NCI-H1694 treated with DMSO at 0.1 percent for 48 hours (cell line): ENCODE measurements around the gene STMP1.
"Not testable (repeated sequence)": the region's sequence is repeated elsewhere in the genome, so short reads cannot be mapped to it uniquely, and the experiment has no call there.

Experiments
- DNase-seq: peaks from one replicate; lab custom pipeline; 2025; lab: John Stamatoyannopoulos, UW

Gene STMP1

GRCh38 chr7:135662373-135663114 lies at the start of gene STMP1:
Gene STMP1 (plus strand): TSS chr7:135662514.
- DNase-seq, result peak; percentile 88

DNA sequence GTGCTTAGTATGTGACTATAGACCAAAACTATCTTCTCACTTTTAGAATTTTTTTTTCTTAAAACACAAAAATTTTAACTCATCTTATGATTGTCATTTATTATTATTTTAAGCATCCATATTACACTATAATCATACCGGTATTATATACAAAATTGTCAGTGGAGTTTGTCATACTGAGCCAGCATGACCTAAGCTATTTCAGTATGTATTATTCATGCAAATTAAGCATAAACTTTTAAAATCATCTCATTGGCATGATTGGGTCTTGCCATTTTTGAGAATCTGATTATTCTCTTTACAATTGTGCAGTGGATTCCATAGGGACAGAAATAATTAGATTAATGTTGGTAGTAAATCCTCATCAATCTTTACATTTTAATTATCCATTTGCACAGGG lies 46.2 kb upstream of the STMP1 start:
- DNase-seq, result no peak

- DNase-seq, result no peak
Measured at GRCh38 chr7:135617781-135618180, 44.5 kb upstream of the STMP1 start.

GRCh38 chr7:135618510-135618909 lies 43.8 kb upstream of the STMP1 start:
- no peak for DNase-seq

- no peak for DNase-seq
Measured at GRCh38 chr7:135620447-135620846, 41.9 kb upstream of the STMP1 start.

GRCh38 chr7:135620980-135621850 lies 41.1 kb upstream of the STMP1 start:
- DNase-seq, result peak; percentile 47

DNA sequence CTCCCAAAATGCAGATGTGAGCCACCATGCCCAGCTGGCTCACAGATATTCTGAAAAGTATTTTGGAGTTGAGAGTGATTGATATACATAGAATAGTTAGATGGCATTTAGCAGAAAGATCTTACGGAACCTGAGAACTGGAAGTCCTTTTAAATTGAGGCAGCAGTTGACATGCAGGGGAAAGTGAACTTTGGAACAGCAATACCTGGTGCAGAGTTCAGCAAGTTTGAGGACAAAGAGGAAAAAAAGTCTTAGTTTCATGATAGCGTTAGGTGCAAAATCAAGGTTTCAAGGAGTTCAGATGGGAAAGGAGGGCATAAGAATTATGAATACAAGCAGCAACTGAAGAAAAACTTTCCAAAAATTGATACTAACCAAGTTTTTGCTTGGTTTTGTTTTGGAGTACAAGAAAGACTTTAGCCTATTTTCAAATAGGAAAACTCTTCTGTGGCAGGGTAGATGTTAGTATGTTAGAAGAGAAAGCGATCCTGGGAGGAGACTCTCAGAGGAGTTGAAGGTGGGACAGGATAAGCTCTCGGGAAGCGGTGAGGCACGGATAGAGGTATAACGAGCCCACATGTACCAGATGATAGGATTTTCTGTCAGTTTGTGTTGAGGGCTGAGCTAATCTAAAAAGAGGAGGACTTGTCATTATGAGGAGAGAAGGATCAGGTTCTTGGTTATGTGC lies 28.0 kb upstream of the STMP1 start:
- DNase-seq, result no peak

GRCh38 chr7:135639690-135640089 lies 22.6 kb upstream of the STMP1 start:
- not testable (repeated sequence) for DNase-seq

DNA sequence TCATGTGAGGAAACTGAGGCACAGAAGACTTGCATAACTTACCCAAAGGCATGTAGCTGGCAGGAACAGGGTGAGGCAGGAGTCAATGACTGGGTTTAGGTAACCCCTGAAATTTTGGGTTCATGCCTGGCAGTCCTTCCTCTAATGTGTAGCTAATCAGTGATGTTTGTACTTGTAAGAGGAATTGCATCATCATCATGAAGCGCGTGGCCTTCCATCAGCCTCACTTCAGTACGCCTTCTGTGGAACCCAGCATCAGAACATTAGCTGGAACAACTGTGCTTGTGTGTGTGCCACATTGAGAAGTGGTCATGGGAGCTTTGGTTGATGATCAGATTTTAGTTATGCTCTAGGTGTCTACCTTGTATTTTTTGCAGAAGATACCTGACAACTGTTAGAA lies 18.2 kb upstream of the STMP1 start:
- no peak for DNase-seq

- DNase-seq, result no peak
Measured at GRCh38 chr7:135644729-135645128, 17.6 kb upstream of the STMP1 start.

- peak; percentile 57 for DNase-seq
Measured at GRCh38 chr7:135645296-135645904, 16.9 kb upstream of the STMP1 start.

DNA sequence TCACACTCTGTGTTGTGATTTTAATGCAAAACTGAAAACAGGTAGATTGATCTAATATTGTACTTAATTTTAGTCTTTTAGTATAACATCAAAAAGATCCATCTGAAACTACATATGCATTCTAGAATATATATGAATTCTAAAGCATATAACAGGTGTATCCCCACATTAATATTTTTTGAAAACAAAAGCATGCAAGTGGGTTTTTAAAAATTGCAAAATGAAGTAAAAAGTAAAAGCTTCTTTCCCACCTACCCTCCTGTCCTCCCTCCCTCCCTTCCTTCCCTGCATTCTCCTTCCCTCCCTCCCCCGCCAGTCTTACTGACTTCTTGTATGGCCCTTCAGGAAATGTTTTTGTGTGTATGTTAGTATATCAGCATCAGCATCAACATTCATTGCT lies 14.6 kb upstream of the STMP1 start:
- no peak for DNase-seq

GRCh38 chr7:135648235-135648634 lies 14.1 kb upstream of the STMP1 start:
- no peak for DNase-seq

GRCh38 chr7:135650831-135651573 lies 11.3 kb upstream of the STMP1 start:
- DNase-seq, result no peak

- no peak for DNase-seq
Measured at GRCh38 chr7:135653340-135654080, 8.8 kb upstream of the STMP1 start.

DNA sequence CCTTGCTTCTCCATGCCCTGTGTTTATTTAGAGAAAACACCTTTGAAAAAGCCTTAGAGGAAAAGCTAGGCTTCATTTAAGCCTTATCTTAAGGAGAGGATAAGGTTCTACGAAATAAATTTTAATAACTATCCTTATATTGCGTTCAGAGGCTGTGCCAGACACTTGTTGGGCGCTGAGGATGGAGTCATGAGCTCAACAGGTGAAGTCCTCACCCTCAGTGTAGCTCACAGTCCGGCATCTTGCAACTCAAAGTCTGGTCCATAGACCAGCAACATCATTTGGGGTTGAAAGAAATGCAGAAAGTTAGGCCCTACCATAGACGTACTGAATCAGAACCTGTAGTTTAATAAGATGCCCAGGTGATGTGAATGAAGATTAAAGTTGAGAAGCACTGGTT lies 3.8 kb upstream of the STMP1 start:
- DNase-seq, result no peak

GRCh38 chr7:135659159-135659846 lies 3.0 kb upstream of the STMP1 start:
- DNase-seq, result no peak

DNA sequence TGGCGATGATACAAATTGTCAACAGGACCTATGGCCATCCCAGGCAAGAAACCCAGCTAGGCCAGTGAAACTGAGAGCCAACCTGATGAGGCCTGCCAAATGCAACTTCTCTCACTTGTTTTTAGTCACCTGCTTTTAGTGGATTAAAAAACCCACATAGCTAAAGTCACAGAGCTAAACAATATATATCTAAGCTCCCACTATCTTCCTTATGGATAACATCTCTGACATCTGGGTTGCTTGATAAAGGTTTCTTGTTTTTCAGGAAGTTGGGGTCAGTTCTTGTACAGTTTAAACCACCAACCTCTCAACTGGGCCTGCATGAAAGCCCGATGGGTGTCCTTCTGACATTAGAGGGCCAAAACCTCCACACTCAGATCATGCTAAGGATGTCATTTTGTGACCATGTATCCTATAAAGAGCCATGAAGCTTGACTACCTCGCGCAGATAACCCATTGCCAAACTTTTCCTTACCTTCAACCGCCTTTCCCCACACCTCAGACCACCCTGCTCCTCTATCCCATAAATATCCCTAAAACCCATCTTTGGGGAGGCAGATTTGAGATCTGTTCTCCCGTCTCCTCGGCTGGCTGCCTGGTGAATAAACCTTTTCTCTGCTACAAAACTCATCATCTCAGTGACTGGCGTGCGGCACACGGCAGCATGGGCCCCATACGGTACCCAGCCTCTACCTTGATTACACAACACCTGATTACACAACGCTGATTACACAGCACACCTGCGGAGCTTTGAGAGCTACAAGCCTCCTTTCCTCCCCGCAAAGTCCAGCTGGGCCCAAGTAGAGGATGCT lies 797 bp upstream of the STMP1 start:
- no peak for DNase-seq

GRCh38 chr7:135662123-135662372 lies 266 bp upstream of the STMP1 start:
- DNase-seq, result no peak
